Esophagus squamous epithelium (tissue), 5 donors: ENCODE data around the gene KLF13. TPM values are rescaled to one million over a fixed set of nuclear protein-coding genes. Genes with fewer than 3 reads are reported as not detected.

Experiments
- DNase-seq: peaks from one replicate; lab custom pipeline; 2025; lab: John Stamatoyannopoulos, UW
- H3K27ac ChIP-seq, 4 donors: fragments of 200-600 bp; sonication (generic); one replicate each; pipeline ENCODE4 v1.5.1; 2016 to 2019; ENCODE audit warnings: mild to moderate bottlenecking in 1 of 4
- H3K27me3 ChIP-seq, 4 donors: fragments of 200-600 bp; sonication (generic); 1 replicate in 3 of 4; 2 replicates in 1 of 4; pipeline versions ENCODE4 v1.5.1 to v1.6.0; 2017 to 2021; ENCODE audit warnings: antibody characterized with exemption in 1 of 4
- H3K36me3 ChIP-seq, 3 donors: fragments of 200-600 bp; sonication (generic); one replicate each; pipeline ENCODE4 v1.5.1; 2016 to 2019
- H3K4me1 ChIP-seq, 3 donors: fragments of 200-600 bp; sonication (generic); one replicate each; pipeline ENCODE4 v1.5.1; 2017 to 2019
- H3K4me3 ChIP-seq, 4 donors: fragments of 200-600 bp; sonication (generic); 1 replicate in 3 of 4; 2 replicates in 1 of 4; pipeline ENCODE4 v1.5.1; 2016 to 2019; ENCODE audit warnings: mild to moderate bottlenecking in 2 of 4, moderate library complexity in 1 of 4
- H3K9me3 ChIP-seq, 3 donors: fragments of 200-600 bp; sonication (generic); one replicate each; pipeline ENCODE4 v1.5.1; 2016 to 2019
- POLR2A ChIP-seq, 4 donors: fragments of 450-650 bp; IDR thresholded peaks; one replicate each; pipeline ENCODE4 v1.6.1; 2017; ENCODE audit warnings: antibody characterized with exemption in 4 of 4, mild to moderate bottlenecking in 4 of 4, moderate library complexity in 3 of 4
- WGBS, 2 donors: methylation state at CpG; one replicate each; pipeline ENCODE4 v1.1.5; 2018; 5-methylcytosine and 5-hydroxymethylcytosine counted together
- intact Hi-C: fragments of 100-400 bp; cut with DNase I; formaldehyde crosslinking; loops from one replicate; pipeline ENCODE4 v1.15.0; 2022
- total RNA-seq, 4 donors: library from RNA; depleted of rRNA; stranded (reverse); fragments of >200 nt; gene quantifications; one replicate each; pipeline ENCODE4 v1.1.0, GENCODE V29; 2016
- TF ChIP-seq, protein P1 (sequence below), 6 experiments: fragments of 450-650 bp in 4 of 6; fragments of 200-600 bp in 2 of 6; sonication (generic) in 2 of 6; IDR thresholded peaks; one replicate each; pipeline ENCODE4 v1.5.1; 2016 to 2019; ENCODE audit warnings: antibody characterized with exemption in 6 of 6, mild to moderate bottlenecking in 4 of 6, moderate library complexity in 4 of 6
- donor health status: DM: yes; HTN: yes; CAD: no.

KLF13 gene
- total RNA-seq, 4 donors from 2014 or later, result 16.4 to 54.6 (median 41.8) TPM

DNA sequence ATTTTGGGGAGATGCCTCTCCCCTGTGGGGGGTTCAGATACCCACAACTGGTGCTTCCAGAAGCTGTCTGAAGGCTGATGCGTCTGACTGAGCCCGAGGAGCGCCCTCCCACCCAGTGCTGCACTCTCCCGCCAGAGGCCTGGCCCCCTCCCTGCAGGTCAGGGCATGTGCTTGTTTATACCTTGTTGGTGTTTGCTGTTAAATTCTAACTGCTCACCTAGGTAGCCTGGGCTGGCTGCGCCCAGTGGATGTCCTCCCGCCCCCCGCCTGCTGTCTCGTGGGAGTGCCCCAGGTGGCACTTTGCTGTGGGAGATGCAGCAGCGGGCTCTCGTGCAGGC lies 12.9 kb downstream of the KLF13 start:
- TF ChIP-seq POLR2A (IDR thresholded peaks at IDR 0.05), result no peak
- TF ChIP-seq, protein P1, sequence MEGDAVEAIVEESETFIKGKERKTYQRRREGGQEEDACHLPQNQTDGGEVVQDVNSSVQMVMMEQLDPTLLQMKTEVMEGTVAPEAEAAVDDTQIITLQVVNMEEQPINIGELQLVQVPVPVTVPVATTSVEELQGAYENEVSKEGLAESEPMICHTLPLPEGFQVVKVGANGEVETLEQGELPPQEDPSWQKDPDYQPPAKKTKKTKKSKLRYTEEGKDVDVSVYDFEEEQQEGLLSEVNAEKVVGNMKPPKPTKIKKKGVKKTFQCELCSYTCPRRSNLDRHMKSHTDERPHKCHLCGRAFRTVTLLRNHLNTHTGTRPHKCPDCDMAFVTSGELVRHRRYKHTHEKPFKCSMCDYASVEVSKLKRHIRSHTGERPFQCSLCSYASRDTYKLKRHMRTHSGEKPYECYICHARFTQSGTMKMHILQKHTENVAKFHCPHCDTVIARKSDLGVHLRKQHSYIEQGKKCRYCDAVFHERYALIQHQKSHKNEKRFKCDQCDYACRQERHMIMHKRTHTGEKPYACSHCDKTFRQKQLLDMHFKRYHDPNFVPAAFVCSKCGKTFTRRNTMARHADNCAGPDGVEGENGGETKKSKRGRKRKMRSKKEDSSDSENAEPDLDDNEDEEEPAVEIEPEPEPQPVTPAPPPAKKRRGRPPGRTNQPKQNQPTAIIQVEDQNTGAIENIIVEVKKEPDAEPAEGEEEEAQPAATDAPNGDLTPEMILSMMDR (IDR thresholded peaks at IDR 0.05), result no peak
- peaks cover 83 to 100% (median 87%) of the 10 kb centered on the region in 3 donors for H3K4me1 ChIP-seq
- H3K27ac ChIP-seq, result peak overlapping the region; percentile 64 to 82 (median 77)
- no peaks in the 10 kb centered on the region for H3K27me3 ChIP-seq
- no peak for DNase-seq
- H3K36me3 ChIP-seq, result no peaks in the 10 kb centered on the region
- intact Hi-C loops, result loop anchor here (10.0 kb wide), 1 partner anchor 145 kb away; no protein-coding TSS in a partner anchor
- H3K4me3 ChIP-seq, result peak overlapping the region in 1 of 4 donors; percentile 2
- no peaks in the 10 kb centered on the region for H3K9me3 ChIP-seq
- WGBS, 2 donors, result 72% methylated on average over 6 of the region's 10 CpGs; no CpG with 5 or more reads in 1 of the 2 donors

DNA sequence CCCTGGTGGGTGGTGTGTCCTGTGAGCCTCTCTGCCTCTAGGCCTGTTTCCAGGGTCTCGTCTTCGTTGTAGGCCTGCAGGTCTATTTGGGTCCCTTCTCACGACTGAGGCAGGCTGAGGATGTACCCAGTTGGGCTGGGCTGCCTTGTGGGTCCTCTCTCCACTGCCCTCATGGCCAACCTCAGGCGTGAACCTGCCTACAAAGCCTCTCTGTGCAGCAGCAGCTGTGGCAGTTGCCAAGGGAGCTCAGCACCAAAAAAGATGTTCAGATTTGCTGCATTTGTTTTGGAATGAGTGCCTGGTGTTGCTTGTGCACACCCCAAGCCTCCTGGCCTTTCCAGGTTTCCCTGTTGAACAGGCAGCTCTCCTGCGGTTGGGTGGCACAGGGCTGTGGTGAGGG lies 13.4 kb downstream of the KLF13 start:
- TF ChIP-seq, protein P1 (IDR thresholded peaks at IDR 0.05), result no peak
- no peak for TF ChIP-seq POLR2A (IDR thresholded peaks at IDR 0.05)
- DNase-seq, result no peak
- Histone ChIP-seq H3K36me3 (no peaks in the 10 kb centered on the region), H3K4me1 (peaks cover 83 to 100% (median 87%) of the 10 kb centered on the region in 3 donors), H3K9me3 (no peaks in the 10 kb centered on the region), H3K27ac (peak overlapping the region; percentile 64 to 82 (median 77)), H3K27me3 (no peaks in the 10 kb centered on the region), H3K4me3 (no peak overlapping the region)
- WGBS, 2 donors, result 75 to 78% methylated on average over 1 to 2 of the region's 5 CpGs
- intact Hi-C loops, result no loop called here

DNA sequence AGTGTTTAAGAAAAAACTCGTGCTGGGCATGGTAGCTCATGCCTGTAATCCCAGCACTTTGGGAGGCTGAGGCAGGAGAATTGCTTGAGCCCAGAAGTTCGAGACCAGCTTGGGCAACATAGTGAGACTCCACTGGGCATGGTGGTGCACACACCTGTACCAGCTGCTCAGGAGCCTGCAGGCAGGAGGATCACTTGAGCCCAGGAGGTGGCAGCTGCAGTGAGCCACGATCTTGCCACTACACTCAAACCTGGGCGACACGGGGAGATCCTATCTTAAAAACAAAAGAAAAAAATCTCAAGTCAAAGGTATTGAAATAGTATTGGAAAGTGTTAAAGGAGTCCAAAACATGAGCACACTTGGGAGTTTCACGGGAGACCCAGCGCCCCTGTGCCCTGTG lies 14.0 kb downstream of the KLF13 start:
- Histone ChIP-seq H3K4me1 (peaks cover 82 to 100% (median 87%) of the 10 kb centered on the region in 3 donors), H3K4me3 (no peak overlapping the region), H3K27ac (peak overlapping the region in 1 of 4 donors; percentile 77), H3K9me3 (no peaks in the 10 kb centered on the region), H3K36me3 (no peaks in the 10 kb centered on the region), H3K27me3 (no peaks in the 10 kb centered on the region)
- TF ChIP-seq, protein P1 (IDR thresholded peaks at IDR 0.05), result no peak
- no peak for TF ChIP-seq POLR2A (IDR thresholded peaks at IDR 0.05)
- 87% methylated on average over 6 to 7 of the region's 7 CpGs for WGBS, 2 donors
- intact Hi-C loops, result no loop called here
- no peak for DNase-seq

- Histone ChIP-seq H3K4me3 (no peak overlapping the region), H3K27me3 (no peaks in the 10 kb centered on the region), H3K27ac (peak overlapping the region in 1 of 4 donors; percentile 77), H3K4me1 (peaks cover 78 to 100% (median 87%) of the 10 kb centered on the region in 3 donors), H3K36me3 (no peaks in the 10 kb centered on the region), H3K9me3 (no peaks in the 10 kb centered on the region)
- intact Hi-C loops, result no loop called here
- 62 to 76% methylated on average over 3 to 4 of the region's 4 CpGs for WGBS, 2 donors
- no peak for DNase-seq
- TF ChIP-seq, protein P1 (IDR thresholded peaks at IDR 0.05), result no peak
- TF ChIP-seq POLR2A (IDR thresholded peaks at IDR 0.05), result no peak
Observed at GRCh38 chr15:31341071-31341470, 14.4 kb downstream of the KLF13 start.

DNA sequence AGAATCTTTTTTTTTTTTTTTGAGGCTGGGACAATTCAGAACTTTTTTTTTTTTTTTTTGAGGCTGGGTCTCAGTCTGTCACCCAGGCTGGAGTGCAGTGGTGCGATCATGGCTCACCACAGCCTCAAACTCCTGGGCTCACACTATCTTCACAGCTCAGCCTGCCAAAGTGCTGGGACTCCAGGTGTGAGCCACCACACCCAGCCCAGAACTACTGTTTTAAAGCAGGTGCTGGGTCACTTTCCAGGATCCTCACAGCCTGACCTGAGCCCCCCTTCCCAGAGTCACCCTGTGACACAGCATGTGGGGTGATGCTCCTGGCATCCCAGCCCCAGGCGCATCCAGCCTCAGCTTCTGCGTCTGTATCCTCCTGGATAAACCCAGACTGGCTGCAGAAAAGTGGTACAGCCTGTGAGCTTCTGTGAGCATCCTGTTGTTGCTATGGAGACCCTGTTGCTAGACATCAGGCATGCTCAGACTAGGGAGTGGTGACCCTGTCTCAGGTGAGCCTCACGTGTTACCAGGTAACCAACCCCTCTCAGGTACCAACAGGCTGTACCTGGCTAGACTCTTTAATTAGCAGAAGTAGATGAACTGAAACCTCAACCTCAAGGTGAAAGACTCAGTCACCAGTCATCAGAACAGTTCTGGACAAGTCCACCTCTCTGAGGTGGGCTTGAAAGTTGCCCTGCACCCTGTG lies 15.0 kb downstream of the KLF13 start:
- peak overlapping the region; percentile 11 to 77 (median 26) for H3K27ac ChIP-seq
- peaks cover 72 to 100% (median 89%) of the 10 kb centered on the region in 3 donors for H3K4me1 ChIP-seq
- H3K27me3 ChIP-seq, result no peaks in the 10 kb centered on the region
- no peaks in the 10 kb centered on the region for H3K9me3 ChIP-seq
- intact Hi-C loops, result no loop called here
- 82 to 100% methylated on average over 1 to 3 of the region's 4 CpGs for WGBS, 2 donors
- DNase-seq, result no peak
- TF ChIP-seq, protein P1 (IDR thresholded peaks at IDR 0.05), result no peak
- no peak for TF ChIP-seq POLR2A (IDR thresholded peaks at IDR 0.05)
- H3K36me3 ChIP-seq, result peaks cover 0 to 3% (median 0%) of the 10 kb centered on the region in 3 donors
- H3K4me3 ChIP-seq, result no peak overlapping the region
